GM12878 (cell line): ENCODE measurements around the gene ITLN1. TPM values are rescaled to one million over a fixed set of nuclear protein-coding genes. Genes with fewer than 3 reads are reported as not detected.

Source experiments
- ATAC-seq: fragments of 200-7000 bp; cut with Tn5 transposase; 3 replicates; pipeline ENCODE4 v1.9.1; 2020; ENCODE audit warnings: mild to moderate bottlenecking, moderate library complexity
- BruUV-seq: library from RNA; stranded (reverse); fragments of 400-500 nt; replicated peaks from 2 replicates; lab custom pipeline; 2021; lab: Mats Ljungman, UMichigan
- CTCF ChIA-PET: fragments of 300-600 bp; sonication (Branson Sonifier 250); formaldehyde crosslinking; extraction: SDS; loops from one replicate; lab custom pipeline; 2021; ENCODE audit warnings: inconsistent platforms; lab: Yijun Ruan, JAX
- POLR2A ChIA-PET: fragments of 350-600 bp; formaldehyde crosslinking; extraction: SDS; loops from one replicate; lab custom pipeline; 2021; ENCODE audit warnings: inconsistent platforms; lab: Charles Lee
- RAD21 ChIA-PET: fragments of 300-600 bp; sonication (Branson Sonifier 250); formaldehyde crosslinking; loops from one replicate; lab custom pipeline; 2023; ENCODE audit warnings: antibody characterized with exemption; ENCODE audit not compliant: unreplicated experiment; lab: Charles Lee
- SMC1A ChIA-PET: fragments of 300-600 bp; sonication (Branson Sonifier 250); formaldehyde crosslinking; loops from one replicate; lab custom pipeline; 2023; ENCODE audit not compliant: unreplicated experiment, uncharacterized antibody; lab: Charles Lee
- DNase-seq: peaks from one replicate; pipeline ENCODE4 v3.0.0-alpha.2; 2011; ENCODE audit warnings: low read depth, low spot score
- FAIRE-seq: peaks from 3 replicates; lab custom pipeline; 2011; peaks lifted over from hg19 to GRCh38; lab: Jason Lieb, UNC
- H2AFZ ChIP-seq: 2 replicates; pipeline ENCODE4 v1.6.0; 2011; ENCODE audit warnings: low read depth, low read length, control low read depth; ENCODE audit not compliant: control insufficient read depth
- H3K27ac ChIP-seq: 2 replicates; pipeline ENCODE4 v1.5.1; 2011; ENCODE audit warnings: control low read depth; ENCODE audit not compliant: control insufficient read depth, insufficient read depth
- H3K27me3 ChIP-seq, 2 experiments: replicated peaks in 1 of 2; 2 replicates each; pipeline versions ENCODE4 v1.6.0 to v1.6.1; 2011; ENCODE audit warnings: low read length in 1 of 2; ENCODE audit not compliant: control insufficient read depth in 2 of 2, insufficient read depth in 2 of 2
- H3K36me3 ChIP-seq, 2 experiments: 2 replicates each; pipeline ENCODE4 v1.5.1; 2011; ENCODE audit warnings: low read length in 1 of 2; ENCODE audit not compliant: control insufficient read depth in 2 of 2, insufficient read depth in 2 of 2
- H3K4me1 ChIP-seq: 2 replicates; pipeline ENCODE4 v1.6.1; 2011; ENCODE audit warnings: mild to moderate bottlenecking, low read length, moderate library complexity, mixed read lengths; ENCODE audit not compliant: control insufficient read depth, insufficient read depth
- H3K4me2 ChIP-seq: 2 replicates; pipeline ENCODE4 v1.6.0; 2011; ENCODE audit warnings: control low read depth; ENCODE audit not compliant: control insufficient read depth, insufficient read depth
- H3K4me3 ChIP-seq: fragments of 200-600 bp; sonication (generic); 2 replicates; pipeline ENCODE4 v1.5.1; 2016
- H3K79me2 ChIP-seq: 2 replicates; pipeline ENCODE4 v1.6.0; 2011; ENCODE audit warnings: low read length; ENCODE audit not compliant: control insufficient read depth, insufficient read depth
- H3K9ac ChIP-seq: 2 replicates; pipeline ENCODE4 v1.8.0; 2011; ENCODE audit warnings: low read length, control low read depth, mixed read lengths; ENCODE audit not compliant: control insufficient read depth, insufficient read depth
- H3K9me3 ChIP-seq: replicated peaks from 3 replicates; pipeline ENCODE4 v1.5.1; 2011; ENCODE audit warnings: mild to moderate bottlenecking, low read length; ENCODE audit not compliant: control insufficient read depth, insufficient read depth
- H4K20me1 ChIP-seq: 2 replicates; pipeline ENCODE4 v1.6.0; 2011; ENCODE audit not compliant: control insufficient read depth, insufficient read depth
- EP300 ChIP-seq, 2 experiments: fragments of 150-350 bp in 1 of 2; IDR thresholded peaks; 2 replicates each; pipeline ENCODE4 v1.6.1; 2011 to 2012; ENCODE audit warnings: low read depth in 2 of 2, low read length in 2 of 2, borderline replicate concordance in 1 of 2, improper control_type of control experiment in 1 of 2, inconsistent platforms in 1 of 2; ENCODE audit not compliant: control insufficient read depth in 1 of 2
- ESRRA ChIP-seq: IDR thresholded peaks from 2 replicates; pipeline ENCODE4 v1.6.1; 2012; ENCODE audit warnings: mild to moderate bottlenecking, low read length, improper control_type of control experiment
- POU2F2 ChIP-seq: IDR thresholded peaks from 3 replicates; pipeline ENCODE4 v1.6.1; 2011; ENCODE audit warnings: low read depth, mild to moderate bottlenecking, low read length, borderline replicate concordance
- RAD21 ChIP-seq: IDR thresholded peaks from 2 replicates; pipeline ENCODE4 v1.6.1; 2011; ENCODE audit warnings: mild to moderate bottlenecking, low read depth, low read length, moderate library complexity; ENCODE audit not compliant: insufficient read depth
- SMC3 ChIP-seq: IDR thresholded peaks from 2 replicates; pipeline ENCODE4 v1.6.1; 2011; ENCODE audit warnings: low read length, improper control_type of control experiment, borderline replicate concordance
- SRF ChIP-seq, 2 experiments: IDR thresholded peaks; 2 replicates each; pipeline ENCODE4 v1.6.1; 2011; ENCODE audit warnings: low read depth in 2 of 2, low read length in 2 of 2, mild to moderate bottlenecking in 1 of 2, moderate library complexity in 1 of 2
- ZSCAN29 ChIP-seq: fragments of 450-650 bp; IDR thresholded peaks from 2 replicates; pipeline ENCODE4 v1.6.1; 2017; ENCODE audit warnings: mild to moderate bottlenecking, moderate library complexity
- in situ Hi-C: fragments of 300-500 bp; cut with MboI; formaldehyde crosslinking; loops from 9 replicates; pipeline ENCODE4 v1.14.3; 2018; ENCODE audit warnings: mixed read lengths
- intact Hi-C: fragments of 100-400 bp; cut with micrococcal nuclease; formaldehyde crosslinking; loops from one replicate; pipeline ENCODE4 v1.14.2; 2022; ENCODE audit not compliant: unreplicated experiment
- polyA plus RNA-seq, 11 experiments: library from polyadenylated mRNA; depleted of rRNA in 4 of 11; unstranded in 6 of 11; stranded (reverse) in 5 of 11; fragments of >200 nt; fragmentation: Nextera tagmentation in 4 of 11; fragmentation: Illumina TruSeq in 1 of 11; extraction: Ambion mirVana in 4 of 11; extraction: Trizol in 1 of 11; gene quantifications; 1 replicate in 1 of 11; 2 replicates in 10 of 11; pipeline versions ENCODE4 v1.2.1 to v1.2.3, GENCODE V29; 2011 to 2016; ENCODE audit warnings: inconsistent platforms in 2 of 11, missing spikeins in 2 of 11, low read depth in 1 of 11
- total RNA-seq, 4 experiments: library from RNA; depleted of rRNA in 3 of 4; stranded (reverse); fragments of >200 nt in 3 of 4; fragmentation: Illumina TruSeq in 1 of 4; extraction: Trizol in 1 of 4; gene quantifications; 2 replicates each; pipeline versions ENCODE4 v1.2.1 to v1.2.3, GENCODE V29; 2013 to 2021
- TF ChIP-seq, protein P1 (sequence below), 3 experiments: IDR thresholded peaks in 2 of 3; conservative IDR thresholded peaks in 1 of 3; 2 replicates each; pipeline ENCODE4 v1.5.1; 2011; ENCODE audit warnings: low read depth in 3 of 3, low read length in 3 of 3, mild to moderate bottlenecking in 3 of 3, control low read depth in 2 of 3, moderate library complexity in 2 of 3, inconsistent platforms in 1 of 3, mixed read lengths in 1 of 3; ENCODE audit not compliant: control insufficient read depth in 2 of 3, insufficient read depth in 1 of 3; ENCODE audit errors: extremely low read depth in 1 of 3

The ITLN1 gene
- total and polyA plus RNA-seq, 10 of the 15 experiments (the other 5 are each of a cell fraction or from before 2014, with no cell fraction given), result not detected

- SMC1A ChIA-PET, result interaction anchor here (0.6 to 3.1 kb wide), 18 partner anchors 8 to 101 kb away, joined by 3 to 39 read pairs (median 6); partner anchors contain the start of gene CD244
Measured at GRCh38 chr1:160877221-160877620, 7.8 kb downstream of the ITLN1 start.

More at GRCh38 chr1:160877221-160877620, 7.8 kb downstream of the ITLN1 start:
- RAD21 ChIA-PET, result interaction anchor here (1.0 to 1.9 kb wide), 11 partner anchors 13 to 150 kb away, joined by 3 to 12 read pairs (median 5); partner anchors contain the start of gene ITLN2
- H3K4me2 ChIP-seq, result no peak overlapping the region
- ATAC-seq (peak; percentile 75), DNase-seq (no peak), FAIRE-seq (no peak)
- POLR2A ChIA-PET, result interaction anchor here (0.8 to 1.0 kb wide), 2 partner anchors 15 to 81 kb away, joined by 3 to 4 read pairs; partner anchors contain the start of gene CD244
- TF ChIP-seq RAD21 (peak; percentile 47), SMC3 (peak; percentile 50; the same call in 1 of the 2 replicates), POU2F2 (peak; percentile 42; the same call in 1 of the 3 replicates), SRF (IDR thresholded peaks at IDR 0.05; ENCODE audit: low read depth in 2 of 2, low read length in 2 of 2) (no peak), ZSCAN29 (no peak), EP300 (IDR thresholded peaks at IDR 0.05; ENCODE audit: borderline replicate concordance in 1 of 2, control insufficient read depth in 1 of 2, low read depth in 2 of 2, low read length in 2 of 2) (no peak), ESRRA (no peak)
- TF ChIP-seq, protein P1, sequence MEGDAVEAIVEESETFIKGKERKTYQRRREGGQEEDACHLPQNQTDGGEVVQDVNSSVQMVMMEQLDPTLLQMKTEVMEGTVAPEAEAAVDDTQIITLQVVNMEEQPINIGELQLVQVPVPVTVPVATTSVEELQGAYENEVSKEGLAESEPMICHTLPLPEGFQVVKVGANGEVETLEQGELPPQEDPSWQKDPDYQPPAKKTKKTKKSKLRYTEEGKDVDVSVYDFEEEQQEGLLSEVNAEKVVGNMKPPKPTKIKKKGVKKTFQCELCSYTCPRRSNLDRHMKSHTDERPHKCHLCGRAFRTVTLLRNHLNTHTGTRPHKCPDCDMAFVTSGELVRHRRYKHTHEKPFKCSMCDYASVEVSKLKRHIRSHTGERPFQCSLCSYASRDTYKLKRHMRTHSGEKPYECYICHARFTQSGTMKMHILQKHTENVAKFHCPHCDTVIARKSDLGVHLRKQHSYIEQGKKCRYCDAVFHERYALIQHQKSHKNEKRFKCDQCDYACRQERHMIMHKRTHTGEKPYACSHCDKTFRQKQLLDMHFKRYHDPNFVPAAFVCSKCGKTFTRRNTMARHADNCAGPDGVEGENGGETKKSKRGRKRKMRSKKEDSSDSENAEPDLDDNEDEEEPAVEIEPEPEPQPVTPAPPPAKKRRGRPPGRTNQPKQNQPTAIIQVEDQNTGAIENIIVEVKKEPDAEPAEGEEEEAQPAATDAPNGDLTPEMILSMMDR (IDR thresholded peaks at IDR 0.05 in 2 of 3, conservative IDR thresholded peaks at IDR 0.05 in 1 of 3; ENCODE audit: control insufficient read depth in 2 of 3, extremely low read depth in 1 of 3, insufficient read depth in 1 of 3, low read depth in 3 of 3, low read length in 3 of 3), result peak; percentile 32 to 37 (median 37); a peak in 5 of 6 replicates
- no peaks in the 10 kb centered on the region for H3K36me3 ChIP-seq
- BruUV-seq, result no TSS peak
- H3K79me2 ChIP-seq, result no peaks in the 10 kb centered on the region
- intact Hi-C loops, result loop anchor here (1.0 kb wide), 1 partner anchor 42 kb away; no protein-coding TSS in a partner anchor
- no peaks in the 10 kb centered on the region for H3K27me3 ChIP-seq
- H3K4me3 ChIP-seq, result no peak overlapping the region
- CTCF ChIA-PET, result interaction anchor here (0.7 to 5.5 kb wide), 22 partner anchors 9 to 237 kb away, joined by 3 to 80 read pairs (median 6); partner anchors contain the start of genes CD244 and ITLN2
- H3K27ac ChIP-seq, result no peak overlapping the region
- no peaks in the 10 kb centered on the region for H3K9me3 ChIP-seq
- H3K9ac ChIP-seq, result no peak overlapping the region
- H3K4me1 ChIP-seq, result no peaks in the 10 kb centered on the region
- no peaks in the 10 kb centered on the region for H4K20me1 ChIP-seq
- no peak overlapping the region for H2AFZ ChIP-seq
- in situ Hi-C loops, result no loop called here
